Activated CD4-positive, alpha-beta T cell treated with anti-CD3 and anti-CD28 coated beads, Interleukin-2, Interleukin-4, amounts not matched to agents 100 ng/mL and 50 ng/mL, durations not matched to agents 16 hours and 8 hours (primary cell): ENCODE measurements around the gene SUSD6.

Source experiments
- DNase-seq: peaks from one replicate; pipeline ENCODE4 v3.0.0-alpha.2; 2020; ENCODE audit warnings: low spot score

The SUSD6 gene

DNA sequence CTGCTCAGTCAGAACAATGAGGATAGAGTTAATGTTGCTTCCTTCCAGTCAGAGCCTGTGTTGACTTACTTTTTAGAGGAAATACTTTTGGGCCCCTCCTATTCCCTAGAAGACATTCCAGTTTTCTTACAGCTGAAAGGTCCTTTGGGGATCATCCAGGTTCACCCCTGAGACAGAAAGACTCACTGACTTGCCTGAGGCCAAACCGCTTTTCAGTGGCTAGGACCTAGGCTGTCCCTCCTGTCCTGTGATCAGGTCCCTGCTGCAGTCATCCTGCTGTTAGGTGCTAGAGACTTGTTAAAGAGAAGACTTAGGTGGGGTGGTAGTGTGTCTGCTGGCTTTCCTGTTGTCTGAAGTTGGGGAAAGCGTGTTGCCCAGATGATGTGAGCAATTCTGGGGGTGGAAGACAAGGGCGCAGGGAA is 39.6 kb downstream of the SUSD6 start:
- no peak for DNase-seq

DNA sequence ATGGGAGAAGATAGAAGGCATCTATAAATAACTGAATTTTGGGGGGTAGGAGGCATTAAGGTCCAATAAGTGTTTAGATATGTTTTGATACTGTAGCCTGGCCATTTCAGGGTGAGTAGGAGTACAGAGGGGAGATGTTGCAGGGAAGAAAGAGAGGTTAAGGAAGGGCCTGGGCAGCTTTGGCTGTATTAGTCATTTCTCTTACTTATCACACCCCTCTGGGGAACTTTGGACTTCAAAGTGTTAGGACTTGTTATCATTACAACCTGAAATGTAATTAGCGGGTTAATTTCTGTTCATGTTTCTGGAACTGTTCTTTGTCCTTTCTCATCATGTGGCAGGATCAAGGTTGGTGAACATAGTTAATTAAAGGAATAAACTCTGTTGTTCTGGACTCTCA is 40.3 kb downstream of the SUSD6 start:
- DNase-seq = no peak

DNA sequence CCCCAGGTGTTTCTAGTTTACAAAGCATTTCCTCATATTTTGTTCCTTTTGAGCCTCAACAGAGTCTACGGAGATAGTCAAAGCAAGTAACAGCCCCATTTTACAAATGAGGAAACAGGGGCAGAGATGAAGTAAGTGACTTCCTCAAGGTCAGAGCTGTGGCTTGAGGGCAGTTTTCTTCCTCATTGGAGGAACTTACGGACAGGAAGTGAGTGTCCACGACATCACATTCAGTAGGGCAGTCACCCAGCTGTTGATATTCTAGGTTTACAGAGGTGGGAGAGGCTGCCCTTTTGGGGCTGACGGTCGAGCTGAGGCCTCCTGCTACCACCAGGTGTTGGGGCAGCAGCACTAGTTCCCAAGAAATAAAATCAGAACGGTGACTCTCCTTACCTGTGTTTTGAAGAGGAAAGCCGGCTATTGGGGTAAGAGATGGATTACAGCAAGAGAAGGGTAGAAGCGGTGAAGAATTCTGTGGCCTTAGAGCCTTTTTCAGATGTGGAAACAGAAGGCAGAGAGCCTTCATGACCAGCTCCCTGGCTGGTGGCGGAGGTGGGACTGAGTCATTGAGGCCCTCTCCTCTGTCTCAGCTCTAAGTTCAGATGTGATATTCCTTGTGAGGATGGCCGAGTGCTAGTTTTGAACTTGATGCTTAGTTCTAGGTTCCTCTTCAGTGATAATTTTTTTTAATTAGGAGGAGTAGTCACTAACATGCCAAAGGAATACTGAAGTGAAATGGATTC is 41.7 kb downstream of the SUSD6 start:
- no peak for DNase-seq

DNA sequence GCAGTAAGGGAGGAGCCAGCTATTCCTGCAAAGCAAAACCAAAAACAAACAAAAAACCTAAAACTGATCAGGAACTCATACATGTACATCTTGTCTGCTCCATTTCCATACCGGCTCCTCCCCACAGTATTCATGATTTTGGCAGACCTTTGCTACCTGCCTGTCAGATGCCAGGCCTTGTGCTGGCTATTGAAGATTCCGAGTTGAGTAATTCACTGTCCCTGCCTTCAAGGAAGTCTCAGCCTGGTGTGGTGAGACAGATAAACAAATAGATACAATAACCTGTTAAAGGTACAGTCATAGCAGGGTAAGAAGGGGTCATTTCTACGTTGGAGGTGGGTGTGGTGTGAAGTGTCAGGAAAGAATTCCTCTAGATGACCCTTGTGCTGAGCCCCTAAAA is 42.7 kb downstream of the SUSD6 start:
- no peak for DNase-seq

DNA sequence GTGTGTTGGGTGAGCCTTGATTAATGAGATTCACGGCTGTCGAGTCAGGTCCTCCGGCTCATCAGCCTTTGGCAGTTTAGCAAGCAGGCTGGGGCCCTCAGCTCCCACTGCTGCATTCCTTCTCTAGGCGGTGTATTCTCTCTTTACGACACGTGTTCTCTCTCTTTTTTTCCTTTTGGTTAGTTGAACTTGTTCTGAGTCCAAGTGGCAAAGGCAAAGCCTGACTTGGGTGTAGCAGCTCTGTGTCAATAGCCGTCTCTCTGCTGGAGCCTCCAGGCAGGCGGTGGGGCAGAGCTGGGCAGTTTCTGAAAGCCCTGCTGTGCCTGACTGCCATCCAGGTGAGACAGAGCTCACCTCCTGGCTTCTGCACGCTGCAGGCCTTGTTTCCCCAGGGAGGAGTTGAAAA is 46.6 kb downstream of the SUSD6 start:
- no peak for DNase-seq

DNA sequence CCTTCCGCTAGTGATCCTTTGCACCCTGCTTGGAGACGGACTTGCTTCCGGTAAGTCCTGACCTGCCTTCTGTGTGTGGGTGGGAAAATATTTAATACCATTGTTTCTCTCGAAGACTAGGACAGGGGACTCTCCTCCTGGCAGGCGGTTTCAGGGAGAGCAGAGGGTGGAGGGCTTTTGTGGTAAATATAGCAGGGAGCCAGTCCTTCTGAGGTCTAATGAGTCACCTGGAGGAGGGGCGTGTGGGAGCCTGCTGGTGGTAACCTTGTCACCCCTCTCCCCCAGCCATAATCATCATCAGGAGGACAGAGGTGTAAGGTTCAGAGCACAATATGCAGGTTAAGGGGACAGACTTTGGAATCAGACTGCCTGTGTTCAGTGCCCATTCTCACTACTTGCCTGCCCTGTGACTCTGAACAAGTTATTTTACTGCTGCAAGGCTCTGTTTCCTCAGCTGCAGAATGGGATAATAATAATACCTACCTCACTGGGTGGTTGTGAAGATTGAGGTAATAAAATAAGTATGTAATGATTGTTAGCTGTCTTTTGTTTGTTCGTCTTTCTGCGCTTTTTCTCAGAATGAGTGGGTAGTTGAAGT is 47.4 kb downstream of the SUSD6 start:
- DNase-seq = peak; percentile 71

DNA sequence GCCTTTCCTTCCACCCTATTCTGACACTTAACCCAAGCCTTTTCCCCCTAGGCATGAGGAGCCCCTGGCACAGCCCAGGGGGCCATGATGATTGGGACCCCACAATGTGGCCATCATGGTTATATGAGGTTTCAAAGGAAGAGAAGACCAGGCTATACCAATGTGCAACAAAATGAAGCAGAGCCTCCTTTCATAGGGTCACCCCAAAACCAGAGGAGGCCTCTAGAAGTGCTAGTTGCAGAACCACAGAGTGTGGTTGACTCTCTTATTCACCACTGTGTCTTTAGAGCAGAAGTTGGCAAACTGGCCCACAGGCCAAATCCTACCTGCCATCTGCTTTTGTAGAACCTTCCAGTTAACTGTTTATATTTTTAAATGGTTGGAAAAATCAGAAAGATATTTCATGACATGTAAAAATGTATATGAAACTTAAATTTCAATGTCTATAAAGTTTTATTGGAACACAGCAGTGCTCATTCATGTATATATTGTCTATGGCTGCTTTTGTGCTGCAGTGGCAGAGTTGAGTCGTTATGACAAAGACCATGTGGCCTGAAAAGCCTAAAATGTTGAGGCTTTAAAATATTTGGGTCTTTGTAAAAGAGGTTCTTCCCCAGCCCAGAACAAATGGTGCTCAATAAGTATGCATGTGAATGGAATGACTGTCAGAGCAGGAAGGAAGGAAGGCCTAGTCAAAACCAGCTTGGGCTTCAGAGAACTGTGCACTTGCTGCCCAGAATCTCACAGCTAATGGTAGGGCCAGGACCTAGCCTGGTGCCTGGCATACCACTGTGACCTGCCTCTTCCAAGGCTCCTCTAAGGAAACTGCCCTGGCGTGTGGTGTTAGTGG is 49.2 kb downstream of the SUSD6 start:
- peak; percentile 79 for DNase-seq

DNA sequence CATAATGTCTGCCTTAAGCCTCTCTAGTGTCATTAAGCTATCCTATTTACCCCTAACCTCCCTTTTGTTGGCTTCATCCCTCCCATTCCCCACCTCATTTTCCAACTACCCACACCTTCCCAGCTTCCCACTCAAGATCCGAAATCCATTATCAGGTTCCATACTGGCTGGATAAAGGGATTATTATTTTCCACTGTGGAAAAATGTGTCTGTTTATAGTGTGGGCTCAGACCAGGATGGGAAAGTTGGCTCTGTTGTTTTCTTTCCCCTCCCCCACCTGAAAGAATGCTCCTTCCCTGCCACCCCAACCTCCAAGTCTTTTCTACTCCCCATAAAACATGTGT is 49.8 kb downstream of the SUSD6 start:
- DNase-seq = no peak

DNA sequence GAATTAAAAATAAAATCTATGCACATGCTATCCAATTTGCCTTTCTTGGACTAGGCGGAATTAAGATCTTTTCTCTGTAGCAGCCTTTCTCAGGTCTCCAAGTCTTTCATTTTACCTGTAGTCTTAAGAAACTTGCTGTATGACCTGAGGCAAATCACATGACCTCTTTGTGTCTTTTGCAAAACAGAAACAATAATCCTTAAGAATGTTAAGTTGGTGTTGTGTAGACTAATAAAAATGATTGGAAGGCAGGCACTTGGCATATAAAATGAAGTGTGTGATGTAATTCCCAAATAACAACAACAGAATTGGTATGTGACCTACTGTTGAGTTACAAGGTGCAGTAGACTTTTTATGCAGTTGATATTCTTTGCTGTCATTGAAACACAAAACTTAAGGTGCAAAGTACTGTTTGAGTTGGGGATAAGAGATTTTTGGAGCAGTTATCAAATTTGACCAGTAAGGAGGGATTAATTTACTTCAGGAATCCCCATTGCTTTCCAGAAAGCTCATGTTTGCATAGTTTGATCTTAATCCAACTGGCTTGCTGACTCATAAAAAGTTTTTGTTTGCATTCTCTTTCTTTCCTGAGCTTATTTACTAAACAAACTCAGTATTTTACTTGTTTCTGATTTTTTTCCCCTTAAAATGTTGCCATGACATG is 51.4 kb downstream of the SUSD6 start:
- DNase-seq = no peak

DNA sequence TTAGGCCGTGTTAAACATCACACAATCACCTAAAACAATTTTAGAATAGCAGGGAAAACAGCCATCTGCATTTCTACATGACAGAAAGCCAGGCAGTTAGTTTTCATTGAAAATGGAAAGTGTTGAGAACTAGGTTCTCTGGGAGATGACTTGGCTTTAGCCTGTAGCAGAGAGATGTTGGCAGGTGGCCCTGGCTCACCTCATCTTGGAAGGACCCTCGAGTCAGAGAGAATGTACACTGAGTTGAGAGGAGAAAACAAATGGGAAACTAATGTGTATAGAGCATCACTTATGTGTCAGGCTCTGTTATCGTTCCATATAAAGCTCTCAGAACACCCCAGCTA is 51.9 kb downstream of the SUSD6 start:
- DNase-seq = no peak

DNA sequence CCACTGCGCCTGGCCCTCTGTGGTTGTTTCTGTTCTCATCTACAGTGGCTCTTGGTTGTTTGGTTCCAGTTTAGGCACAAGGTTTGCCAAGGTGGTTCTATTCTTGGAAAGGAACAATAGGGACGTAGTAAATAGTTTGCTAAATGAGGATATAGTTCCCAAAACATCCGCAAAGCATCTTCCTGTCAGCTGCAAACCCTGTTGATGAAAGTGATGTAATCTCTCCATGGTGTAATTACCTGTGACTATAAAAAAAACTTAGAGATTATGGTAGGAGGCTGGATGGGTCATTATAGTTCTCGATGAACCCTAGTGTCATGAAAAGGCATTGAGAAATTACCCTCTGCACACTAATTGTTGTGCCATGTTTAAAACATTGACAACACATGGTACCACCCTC is 52.9 kb downstream of the SUSD6 start:
- no peak for DNase-seq

DNA sequence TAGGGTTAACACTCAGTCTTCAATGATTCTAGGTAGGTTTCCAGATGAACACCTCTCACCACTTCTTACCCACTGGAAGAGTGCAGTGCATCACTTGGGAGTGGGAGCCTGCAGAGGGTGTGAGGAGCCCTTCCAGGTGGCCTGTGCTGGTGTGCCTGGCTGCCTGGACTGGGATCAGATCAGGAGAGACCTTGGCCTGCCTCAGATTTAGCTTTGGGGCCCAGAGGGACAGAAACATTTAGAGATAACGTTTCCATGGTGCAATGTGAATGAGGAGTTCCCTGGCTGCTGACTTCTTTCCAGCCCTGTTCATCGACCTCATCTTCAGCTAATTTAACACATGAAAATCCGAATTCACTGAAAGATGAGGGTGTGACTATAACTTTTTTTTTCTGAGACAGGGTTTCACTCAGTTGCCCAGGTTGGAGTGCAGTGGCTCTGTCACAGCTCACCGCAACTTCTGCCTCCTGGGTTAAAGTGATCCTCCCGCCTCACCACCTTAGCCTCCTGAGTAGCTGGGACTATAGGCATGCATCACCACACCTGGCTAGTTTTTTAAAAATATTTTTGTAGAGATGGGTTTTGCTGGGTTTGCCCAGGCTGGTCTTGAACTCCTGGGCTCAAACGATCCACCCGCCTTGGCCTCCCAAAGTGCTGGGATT is 53.6 kb downstream of the SUSD6 start:
- no peak for DNase-seq

DNA sequence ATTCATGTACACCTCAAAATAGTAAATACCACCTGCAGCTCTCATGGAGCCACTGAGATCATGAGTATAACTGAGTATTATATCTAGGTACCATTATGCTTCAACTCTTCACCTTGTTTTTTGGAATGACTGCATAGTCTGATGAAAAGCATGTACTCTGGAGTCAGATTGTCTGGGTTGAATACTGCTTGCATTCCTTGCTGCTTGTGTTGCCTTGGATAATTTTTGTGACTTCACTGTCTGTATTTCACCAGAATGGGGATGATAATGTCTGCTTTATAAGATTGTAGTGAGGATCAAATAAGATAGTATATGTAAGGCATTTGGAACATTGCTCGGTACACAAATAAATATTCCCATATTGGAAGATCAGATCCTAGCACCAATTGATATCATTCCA is 54.2 kb downstream of the SUSD6 start:
- no peak for DNase-seq

DNA sequence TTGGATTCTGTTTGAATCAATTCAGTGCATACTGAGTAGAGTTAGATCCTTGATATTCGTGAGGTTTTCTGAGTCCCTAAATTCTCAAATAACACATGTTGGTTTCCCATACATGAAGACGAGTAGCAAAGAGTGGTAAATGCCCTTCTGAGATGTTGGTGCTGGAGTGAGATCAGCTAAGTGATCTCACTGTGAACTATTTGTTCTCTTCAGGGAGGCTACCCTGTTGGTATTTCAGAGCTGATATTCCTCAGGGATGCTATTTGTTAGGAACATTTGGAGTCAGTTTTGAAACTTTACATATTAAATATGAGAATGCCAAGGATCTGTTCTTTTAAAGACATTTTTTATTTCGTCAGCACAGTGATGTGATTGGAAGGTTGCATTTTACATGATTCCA is 54.7 kb downstream of the SUSD6 start:
- DNase-seq = no peak

DNA sequence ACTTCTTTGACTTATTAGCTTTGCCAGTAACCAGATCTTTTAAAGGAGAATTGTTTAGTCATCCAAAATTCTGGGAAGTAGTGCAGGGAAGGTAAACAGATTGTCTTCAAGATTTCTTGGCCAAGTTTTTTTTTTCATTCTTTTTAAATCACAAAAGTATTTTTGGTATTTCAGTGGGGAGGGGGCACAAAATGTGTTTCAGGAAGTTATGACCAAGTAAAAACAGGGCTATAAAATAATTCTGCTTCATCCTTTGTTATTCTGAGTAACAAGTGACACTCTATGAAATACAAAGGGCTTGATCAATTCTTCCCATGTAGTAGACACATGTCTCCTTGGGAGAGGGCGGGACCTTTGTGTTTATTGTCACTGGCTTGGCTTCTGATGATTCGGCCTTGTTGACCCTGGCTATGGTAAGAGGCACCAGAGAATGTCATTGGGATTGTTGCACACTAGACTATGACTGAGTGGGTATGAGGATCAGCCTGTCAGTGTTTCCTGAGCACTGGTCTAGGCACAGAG is 55.4 kb downstream of the SUSD6 start:
- no peak for DNase-seq

DNA sequence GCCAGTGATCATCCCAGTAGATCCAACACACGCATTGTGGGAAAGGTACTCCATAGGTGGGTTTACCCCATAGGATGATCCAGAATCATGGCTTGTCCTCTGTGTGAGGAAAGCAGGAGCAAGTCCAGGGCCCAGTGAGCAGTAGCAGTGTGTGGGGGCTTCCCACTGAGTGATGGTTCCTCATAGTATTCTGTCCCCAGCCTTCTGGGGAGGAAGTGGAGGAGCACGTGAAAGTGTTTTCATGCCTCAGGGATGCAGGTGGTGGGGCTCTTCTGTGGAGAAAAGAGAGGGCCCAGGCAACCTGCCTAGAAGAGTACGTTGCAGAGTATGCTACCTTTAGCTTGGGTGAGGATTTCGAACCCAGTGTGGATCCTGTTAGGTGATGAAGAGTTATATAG is 56.5 kb downstream of the SUSD6 start:
- DNase-seq = no peak

DNA sequence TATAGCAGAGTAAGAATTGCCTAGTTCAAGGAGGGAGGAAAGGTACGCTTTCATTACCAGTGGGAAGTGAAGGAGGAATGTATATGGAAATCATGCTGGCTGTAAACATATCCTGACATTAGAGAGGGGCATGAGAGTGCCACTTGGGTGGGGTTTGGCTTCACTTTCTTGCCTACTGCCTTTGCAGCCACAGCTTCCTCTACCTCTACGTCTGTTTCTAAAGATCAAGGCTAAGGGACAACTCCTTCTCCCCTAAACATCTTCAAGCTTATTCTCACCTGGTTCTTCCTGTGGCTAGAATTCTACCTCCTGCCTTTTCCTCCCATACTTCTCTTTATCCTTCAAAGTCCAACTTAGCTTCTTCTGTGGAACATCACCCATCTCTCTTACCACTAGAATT is 58.0 kb downstream of the SUSD6 start:
- DNase-seq = no peak

DNA sequence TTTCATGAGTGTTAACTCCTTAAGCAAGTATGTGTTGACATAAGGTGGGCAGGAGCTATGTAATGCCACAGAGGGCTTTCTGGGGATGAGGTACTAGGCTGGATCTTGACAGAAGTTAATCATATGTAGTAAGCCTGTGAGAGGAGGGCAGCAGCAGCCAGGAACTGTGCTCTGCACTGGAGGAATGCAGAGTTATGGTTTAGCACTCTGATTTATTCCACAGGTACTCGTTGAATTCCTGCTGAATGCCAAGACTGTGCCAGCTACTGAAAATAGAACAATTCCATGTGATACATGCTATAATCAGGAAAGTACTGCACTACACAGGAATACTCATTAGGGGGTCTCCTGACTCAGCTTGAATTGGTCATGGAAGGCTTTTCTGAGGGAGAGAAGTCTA is 58.7 kb downstream of the SUSD6 start:
- DNase-seq = no peak

DNA sequence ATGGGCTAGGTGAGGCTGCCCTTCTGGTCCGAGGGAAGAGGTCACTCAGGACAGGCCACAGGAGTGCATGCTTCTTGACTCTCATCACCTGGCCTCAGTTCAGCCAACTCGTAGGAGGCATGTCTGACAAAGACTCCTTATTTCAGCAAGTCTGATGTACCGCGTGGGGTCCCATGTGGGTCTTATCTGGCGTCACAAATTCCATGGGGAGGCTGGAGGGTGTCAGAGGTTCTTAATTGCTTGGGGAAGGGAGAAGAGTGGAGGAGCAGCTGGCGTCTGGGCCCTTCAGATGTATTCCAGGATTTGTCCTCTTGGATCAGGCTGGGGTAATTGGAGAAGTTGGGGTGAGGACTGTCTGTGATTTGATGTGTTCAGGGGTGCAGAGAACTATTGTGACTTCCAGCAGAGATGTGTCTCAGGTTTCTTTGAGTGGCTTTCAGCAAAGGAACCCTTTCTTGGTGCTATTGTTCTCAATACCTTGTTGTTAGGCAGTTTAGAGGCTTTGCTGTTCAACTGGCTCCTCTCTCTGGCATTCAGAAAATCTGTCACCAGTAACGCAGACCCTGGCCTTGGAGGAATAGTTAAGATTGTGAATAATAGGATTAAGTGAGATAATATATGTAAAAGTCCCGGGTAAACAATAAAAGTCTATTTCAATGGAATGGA is 60.1 kb downstream of the SUSD6 start:
- no peak for DNase-seq

DNA sequence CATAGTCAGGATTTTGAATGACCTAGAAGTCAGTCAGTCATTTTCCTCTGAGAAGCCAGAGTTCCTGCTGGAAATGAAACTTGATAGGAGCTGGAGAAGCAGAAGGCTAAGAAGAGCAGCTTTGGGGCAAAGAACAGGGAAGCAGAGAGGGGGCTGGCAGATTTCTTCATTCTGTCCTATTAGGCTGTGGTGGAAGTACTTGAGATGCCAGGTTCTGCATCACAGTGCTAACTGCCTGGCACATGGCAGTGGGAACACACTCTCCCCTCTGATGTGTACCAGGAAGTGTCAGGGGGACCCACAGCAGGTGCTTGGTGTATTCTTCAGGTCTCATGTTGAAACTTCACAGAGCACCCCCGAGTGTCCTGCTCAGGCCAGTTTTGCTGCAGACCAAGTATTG is 61.0 kb downstream of the SUSD6 start:
- no peak for DNase-seq

DNA sequence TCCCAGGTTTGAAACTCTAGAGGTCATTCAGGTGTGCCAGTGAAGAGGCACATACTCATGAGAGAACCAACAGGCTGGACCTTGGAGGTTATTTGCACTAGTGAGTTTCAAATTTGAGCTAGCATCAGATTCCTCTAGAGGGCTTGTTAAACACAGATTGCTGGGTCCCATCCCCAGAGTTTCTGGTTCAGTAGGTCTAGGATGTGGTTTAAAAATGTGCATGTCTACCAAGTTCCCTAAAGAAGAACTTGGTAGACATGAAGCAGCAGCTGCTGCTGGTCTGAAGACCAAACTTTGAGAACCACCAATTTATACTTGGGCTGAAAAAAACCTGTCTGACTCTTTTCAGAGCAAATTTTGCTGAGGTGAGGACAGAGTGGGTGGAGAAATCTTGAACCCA is 61.7 kb downstream of the SUSD6 start:
- no peak for DNase-seq
